Activated effector memory CD4-positive, alpha-beta T cell treated with anti-CD3 and anti-CD28 coated beads, Interleukin-2, amount 50 U/mL, for 16 hours (primary cell): Measurements from ENCODE around the gene CCDC195.
"Not testable (repeated sequence)": the region's sequence is repeated elsewhere in the genome, so short reads cannot be mapped to it uniquely, and the experiment has no call there.

Source experiments
- DNase-seq: peaks from one replicate; pipeline ENCODE4 v3.0.0-alpha.2; 2020

CCDC195 gene

DNA sequence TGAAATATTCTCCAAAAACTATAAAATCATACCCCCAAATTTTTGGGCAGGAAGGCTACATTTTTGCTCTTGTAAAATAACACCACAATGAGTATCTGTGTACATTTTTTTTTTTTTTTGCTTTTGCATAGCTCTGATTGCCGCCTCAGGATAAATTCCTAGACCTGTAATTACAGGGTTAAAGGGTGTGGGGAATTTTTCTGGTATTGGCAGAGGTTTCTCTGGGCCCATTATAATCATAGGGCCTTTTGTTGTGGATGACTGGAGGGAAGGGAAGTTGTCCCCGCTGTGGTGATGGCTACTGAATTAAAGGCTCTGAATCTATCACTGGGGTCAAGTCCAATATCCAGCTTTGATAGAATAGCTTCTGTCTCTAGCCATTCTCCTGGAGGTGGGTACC lies 26.6 kb downstream of the CCDC195 start:
- DNase-seq, result no peak

DNA sequence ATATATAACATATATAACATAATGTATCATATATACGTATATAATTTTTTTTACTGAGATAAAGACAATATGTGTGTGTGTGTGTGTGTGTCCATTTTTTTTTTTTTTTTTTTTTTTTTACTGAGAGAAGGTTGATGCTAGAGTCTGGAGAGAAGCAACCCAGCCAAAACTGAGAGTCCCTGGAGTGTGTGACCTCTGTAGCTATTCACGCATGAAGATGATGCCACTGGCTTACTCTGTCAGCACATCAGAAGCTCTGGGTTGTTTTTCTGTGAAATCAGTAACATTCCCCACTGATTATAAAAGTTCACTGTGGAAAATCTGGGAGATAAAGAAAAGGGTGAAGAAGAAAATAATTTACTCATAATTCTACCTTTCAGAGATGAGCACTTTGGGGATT lies 27.2 kb downstream of the CCDC195 start:
- no peak for DNase-seq

DNA sequence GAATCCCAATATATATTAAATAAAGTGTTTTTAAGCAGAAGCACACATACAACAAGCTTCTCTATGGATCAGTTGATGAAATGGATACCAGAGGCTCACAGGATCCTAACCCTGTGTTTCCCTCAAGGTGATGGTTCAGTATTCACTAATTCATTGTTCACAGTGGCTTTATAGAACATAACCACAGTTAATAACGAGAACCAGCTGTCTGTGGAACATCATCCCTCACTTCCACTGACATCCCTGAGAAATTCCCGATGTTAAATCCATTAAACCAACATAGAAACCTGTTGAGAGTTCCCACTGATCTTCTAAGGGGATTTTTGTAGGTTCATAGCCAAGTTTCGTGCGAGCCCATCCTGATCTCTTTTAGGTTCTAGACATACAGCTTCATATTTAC lies 29.0 kb downstream of the CCDC195 start:
- DNase-seq, result no peak

DNA sequence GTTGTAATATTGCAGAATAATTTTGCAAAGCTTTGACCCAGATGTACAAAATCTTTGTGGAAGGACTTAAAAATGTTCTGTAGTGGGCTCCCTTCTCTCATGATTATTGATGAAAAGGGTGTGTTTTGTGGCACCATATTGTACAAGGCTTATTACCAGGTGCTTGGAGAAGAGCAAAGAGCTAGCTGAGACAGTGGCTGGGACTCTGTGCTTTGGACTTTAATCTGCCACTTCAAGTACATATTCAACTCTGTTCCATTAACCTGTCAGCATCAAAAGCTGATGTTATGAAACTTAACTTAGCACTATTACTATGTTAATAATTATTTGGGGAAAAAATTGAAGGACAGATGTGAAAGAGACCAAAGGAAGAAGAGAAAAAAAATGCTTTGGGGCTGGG lies 31.0 kb downstream of the CCDC195 start:
- no peak for DNase-seq

DNA sequence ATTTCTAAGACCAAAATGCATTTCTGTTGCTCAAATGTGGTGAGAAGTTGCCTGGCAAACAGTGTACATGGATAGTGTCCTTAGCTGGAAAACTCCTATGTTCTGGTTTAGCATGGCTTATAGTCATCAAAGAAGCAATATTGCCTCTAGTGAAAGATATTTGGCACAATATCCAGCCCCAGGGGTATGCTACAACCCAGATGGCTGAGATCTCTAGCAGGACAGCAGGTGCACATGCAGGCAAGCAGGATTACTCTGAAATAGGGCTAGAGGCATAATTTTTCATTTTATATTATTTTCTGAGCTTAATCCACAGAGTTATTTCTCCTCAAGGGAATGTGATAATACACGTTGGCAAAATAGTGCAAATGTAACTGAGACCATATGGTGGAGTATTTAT lies 34.0 kb downstream of the CCDC195 start:
- no peak for DNase-seq

DNA sequence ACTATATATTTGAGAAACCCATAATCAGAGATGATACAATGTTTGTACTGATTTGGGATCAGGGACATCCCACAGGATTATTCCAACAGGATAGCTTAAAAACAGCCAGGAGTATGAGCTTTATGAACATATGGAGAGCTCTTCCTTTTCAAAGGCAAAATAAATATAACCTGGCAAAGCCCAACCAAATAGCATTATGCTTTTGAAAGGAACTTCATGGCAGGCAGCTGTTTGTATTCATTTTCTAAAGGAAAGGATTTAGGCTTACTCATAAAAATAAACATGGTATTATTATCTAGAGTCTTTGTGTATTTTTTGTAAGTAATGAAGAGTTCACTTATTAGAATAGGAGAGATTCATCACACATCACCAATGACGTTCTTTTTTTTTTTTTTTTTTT lies 44.4 kb downstream of the CCDC195 start:
- no peak for DNase-seq

DNA sequence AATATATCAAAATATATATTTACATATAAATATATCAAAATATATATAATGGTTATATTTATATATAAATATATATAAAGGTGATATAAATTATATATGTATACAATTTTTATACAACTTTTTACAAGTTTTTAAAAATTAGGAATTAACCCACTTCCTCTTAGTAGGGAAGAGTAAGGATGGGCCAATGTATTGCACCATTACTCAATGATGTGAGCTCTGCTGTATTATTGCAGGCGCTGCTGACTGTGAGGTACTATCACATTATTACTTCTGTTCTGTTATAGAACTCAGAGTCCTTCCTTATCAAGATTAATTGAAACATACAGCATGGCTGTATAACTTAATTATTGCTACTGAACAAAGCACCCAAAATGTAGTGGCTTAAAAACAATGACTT lies 46.0 kb downstream of the CCDC195 start:
- DNase-seq, result no peak

DNA sequence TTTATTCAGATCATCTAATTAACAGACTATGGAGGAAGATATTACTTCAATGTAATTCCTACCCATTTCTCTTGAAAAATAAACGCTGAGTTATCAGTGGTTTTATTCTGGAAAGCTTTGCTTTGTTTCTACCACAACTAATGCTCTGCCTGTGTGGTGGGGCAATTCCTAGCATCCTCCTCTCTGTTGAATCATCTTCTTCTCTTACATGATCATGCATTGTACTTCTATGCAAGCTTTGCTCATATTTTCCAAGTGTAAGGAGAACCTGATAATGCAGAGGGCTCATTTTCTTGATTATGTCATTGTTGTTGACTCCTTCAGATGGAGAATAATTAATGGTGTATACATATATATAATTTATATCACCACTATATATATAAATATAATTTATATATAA lies 46.7 kb downstream of the CCDC195 start:
- no peak for DNase-seq

DNA sequence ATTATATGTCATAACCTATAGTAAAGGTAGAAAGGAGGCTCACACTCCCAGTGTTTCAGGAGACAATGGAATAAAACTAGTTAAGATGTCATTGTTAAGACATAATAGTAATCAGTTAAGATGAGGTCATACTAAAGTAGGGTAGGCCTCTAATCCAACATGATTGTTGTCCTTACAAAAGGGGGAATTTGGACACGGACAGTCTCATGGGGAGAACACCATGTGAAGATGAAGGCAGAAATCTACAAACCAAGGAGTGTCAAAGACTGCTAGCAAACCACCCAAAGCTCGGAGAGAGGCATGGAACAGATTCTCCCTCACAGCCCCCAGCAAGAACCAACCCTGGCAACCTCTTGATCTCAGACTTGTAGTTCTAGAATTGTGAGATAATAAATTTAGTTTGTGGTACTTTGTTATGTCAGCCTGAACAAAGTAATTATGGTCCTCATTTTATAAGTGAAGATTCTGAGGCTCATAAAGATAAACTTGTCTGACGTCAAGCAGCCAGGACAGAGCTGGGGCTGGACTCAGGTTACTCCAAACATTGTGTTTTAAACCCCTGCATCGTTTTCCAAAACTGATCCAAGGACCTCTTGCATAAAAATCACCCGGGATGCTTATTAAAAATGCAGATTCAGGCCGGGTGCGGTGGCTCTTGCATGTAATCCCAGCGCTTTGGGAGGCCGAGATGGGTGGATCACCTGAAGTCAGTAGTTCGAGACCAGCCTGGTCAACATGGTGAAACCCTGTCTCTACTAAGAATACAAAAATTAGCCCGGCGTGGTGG lies 47.8 kb downstream of the CCDC195 start:
- DNase-seq, result no peak

DNA sequence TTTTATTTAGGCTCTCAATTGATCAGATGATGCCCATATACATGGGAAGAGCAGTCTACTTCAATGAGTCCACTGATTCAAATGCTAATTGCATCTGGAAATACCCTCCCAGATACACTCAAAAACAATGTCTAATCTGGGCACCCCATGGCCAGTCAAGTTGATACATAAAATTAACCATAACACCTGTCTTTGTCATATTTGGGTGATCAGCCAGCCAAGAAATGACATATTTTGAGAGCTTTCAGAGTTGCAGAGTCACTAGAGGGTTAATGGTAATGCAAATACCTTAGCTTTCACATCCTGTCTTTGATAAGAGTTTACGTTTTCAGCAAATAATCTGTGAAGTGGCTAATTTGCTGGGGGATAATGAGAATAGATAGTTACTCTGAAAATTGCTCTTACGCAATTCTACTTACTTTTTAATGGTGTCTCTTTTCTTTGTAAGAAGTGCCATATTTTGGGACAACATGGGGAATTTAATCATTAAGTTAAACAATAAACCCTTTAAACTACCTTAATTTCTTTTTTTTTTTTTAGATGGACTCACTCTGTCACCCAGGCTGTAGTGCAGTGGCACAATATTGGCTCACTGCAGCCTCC lies 49.1 kb downstream of the CCDC195 start:
- no peak for DNase-seq

DNA sequence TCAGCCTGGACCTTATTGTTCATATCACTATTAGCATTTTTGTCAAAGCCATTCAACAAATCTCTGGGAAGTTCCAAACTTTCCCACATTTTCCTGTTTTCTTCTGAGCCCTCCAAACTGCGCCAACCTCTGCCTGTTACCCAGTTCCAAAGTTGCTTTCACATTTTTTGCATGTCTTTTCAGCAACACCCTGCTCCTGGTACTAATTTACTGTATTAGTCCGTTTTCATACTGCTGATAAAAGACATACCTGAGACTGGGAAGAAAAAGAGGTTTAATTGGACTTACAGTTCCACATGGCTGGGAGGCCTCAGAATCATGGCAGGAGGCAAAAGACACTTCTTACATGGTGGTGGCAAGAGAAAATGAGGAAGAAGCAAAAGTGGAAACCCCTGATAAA lies 52.8 kb downstream of the CCDC195 start:
- not testable (repeated sequence) for DNase-seq

DNA sequence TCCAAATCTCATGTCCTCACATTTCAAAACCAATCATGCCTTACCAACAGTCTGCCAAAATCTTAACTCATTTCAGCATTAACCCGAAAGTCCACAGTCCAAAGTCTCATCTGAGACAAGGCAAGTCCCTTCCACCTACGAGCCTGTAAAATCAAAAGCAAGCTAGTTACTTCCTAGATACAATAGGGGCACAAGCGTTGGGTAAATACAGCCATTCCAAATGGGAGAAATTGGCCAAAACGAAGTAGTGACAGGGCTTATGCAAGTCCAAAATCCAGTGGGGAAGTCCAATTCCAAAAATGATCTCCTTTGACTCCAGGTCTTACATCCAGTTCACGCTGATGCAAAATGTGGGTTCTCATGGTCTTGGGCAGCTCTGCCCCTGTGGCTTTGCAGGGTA lies 54.5 kb downstream of the CCDC195 start:
- not testable (repeated sequence) for DNase-seq

DNA sequence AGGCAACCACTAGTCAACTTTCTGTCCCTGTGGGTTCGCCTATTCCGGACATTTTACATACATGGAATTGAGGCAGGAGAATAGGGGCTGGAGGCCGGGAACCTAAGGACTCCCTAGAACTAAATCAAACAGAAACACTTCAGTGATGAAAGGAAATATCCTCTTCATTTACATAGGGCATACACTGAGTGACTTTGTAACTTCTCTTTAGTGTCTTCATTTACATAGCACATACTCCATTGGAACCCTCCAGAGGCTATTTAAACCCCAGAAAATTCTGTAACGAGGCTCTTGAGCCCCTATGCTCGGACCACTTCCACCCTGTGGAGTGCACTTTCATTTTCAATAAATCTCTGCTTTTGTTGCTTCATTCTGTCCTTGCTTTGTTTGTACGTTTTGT lies 56.5 kb downstream of the CCDC195 start:
- DNase-seq, result no peak

DNA sequence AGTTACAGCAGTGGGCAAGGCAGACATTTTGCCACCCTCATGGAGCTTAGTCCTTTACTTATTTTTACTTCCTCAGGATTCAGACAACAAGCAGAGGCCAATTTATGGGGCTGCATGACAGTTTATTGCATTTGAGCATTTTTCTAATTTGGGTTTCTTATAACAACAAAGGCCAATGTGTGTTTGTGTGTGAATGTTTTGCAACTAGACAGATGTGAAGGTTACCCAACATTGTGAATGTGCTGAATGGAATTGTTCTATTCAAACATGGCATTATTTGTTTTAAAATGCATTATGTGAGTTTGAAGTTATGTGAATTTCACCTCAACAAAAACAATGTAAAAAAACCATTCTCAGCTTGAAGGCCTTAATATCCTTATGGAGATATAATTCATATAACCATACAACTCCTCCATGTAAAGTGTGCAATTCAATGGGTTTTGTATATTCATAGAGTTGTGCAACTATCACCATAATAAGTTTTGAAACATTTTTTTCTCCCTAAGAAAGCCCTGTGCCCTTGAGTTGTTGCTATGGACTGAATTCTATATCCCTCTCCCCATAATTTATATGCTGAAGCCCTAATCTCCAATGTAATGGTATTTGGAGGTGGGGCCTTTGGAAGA lies 57.3 kb downstream of the CCDC195 start:
- no peak for DNase-seq

DNA sequence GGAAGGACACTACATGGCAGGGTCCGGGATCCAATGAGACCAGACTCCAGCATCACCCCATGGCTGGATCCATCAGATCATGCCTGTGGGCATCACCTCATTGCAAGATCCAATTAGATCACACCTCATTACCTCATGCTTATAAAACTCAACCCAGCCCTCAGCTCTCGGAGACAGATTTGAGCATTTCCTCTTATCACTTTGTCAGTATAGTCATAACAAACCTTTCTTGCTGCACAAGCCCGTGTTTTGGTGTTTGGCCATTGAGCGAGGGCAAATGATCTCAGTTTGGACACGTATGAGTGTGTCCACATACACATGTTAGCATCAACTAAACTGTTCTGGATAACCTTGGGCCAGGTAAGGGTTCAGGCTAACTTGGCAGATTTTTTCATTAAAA lies 58.8 kb downstream of the CCDC195 start:
- no peak for DNase-seq

DNA sequence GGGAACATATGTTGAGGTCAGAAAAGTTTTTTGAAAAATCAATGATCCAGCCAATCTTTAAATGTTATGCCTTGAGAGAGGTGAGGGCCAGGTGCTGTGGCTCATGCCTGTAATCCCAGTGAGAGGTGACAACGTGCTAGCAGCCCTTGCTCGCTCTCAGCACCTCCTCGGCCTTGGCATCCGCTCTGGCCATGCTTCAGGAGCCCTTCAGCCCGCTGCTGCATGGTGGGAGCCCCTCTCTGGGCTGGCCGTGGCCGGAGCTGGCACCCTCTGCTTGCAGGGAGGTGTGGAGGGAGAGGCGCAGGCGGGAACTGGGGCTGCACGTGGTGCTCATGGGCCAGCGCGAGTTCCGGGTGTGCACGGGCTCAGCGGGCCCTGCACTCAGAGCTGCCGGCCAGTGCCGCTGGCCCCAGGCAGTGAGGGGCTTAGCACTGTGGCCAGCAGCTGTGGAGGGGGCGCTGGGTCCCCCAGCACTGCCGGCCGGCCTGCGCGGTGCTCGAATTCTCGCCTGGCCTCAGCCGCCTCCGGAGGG lies 61.1 kb downstream of the CCDC195 start:
- no peak for DNase-seq
